PC-3 (cell line): ENCODE measurements around the gene MAPKAP1. TPM values are rescaled to one million over a fixed set of nuclear protein-coding genes. Genes with fewer than 3 reads are reported as not detected.

Source experiments
- ATAC-seq: fragments of 200-7000 bp; cut with Tn5 transposase; 2 replicates; pipeline ENCODE4 v1.9.1; 2020; ENCODE audit warnings: mild to moderate bottlenecking, moderate library complexity
- BruUV-seq: library from RNA; stranded (reverse); fragments of 400-500 nt; replicated peaks from 2 replicates; lab custom pipeline; 2021; lab: Mats Ljungman, UMichigan
- CTCF ChIA-PET: fragments of 300-600 bp; sonication (Branson Sonifier 250); formaldehyde crosslinking; loops from one replicate; lab custom pipeline; 2022; ENCODE audit warnings: antibody characterized with exemption; lab: Charles Lee
- POLR2A ChIA-PET: fragments of 300-600 bp; sonication (Branson Sonifier 250); formaldehyde crosslinking; loops from one replicate; lab custom pipeline; 2022; ENCODE audit warnings: antibody characterized with exemption; ENCODE audit not compliant: unreplicated experiment; lab: Charles Lee
- DNase-seq: peaks from one replicate; pipeline ENCODE4 v3.0.0-alpha.2; 2015
- H2AFZ ChIP-seq: fragments of 300-600 bp; sonication (generic); 2 replicates; pipeline ENCODE4 v1.6.0; 2016; ENCODE audit warnings: antibody characterized with exemption, low read length
- H3F3A ChIP-seq: fragments of 300-600 bp; sonication (generic); one replicate; pipeline ENCODE4 v1.6.0; 2017; ENCODE audit warnings: antibody characterized with exemption, low read length, control low read depth, mild to moderate bottlenecking; ENCODE audit not compliant: unreplicated experiment
- H3K27ac ChIP-seq: fragments of 300-600 bp; sonication (generic); 2 replicates; pipeline ENCODE4 v1.5.1; 2016; ENCODE audit warnings: mild to moderate bottlenecking, low read length
- H3K27me3 ChIP-seq: fragments of 300-600 bp; sonication (generic); 2 replicates; pipeline ENCODE4 v1.6.1; 2016; ENCODE audit warnings: low read length, mixed read lengths
- H3K36me3 ChIP-seq: fragments of 300-600 bp; sonication (generic); 2 replicates; pipeline ENCODE4 v1.6.1; 2016; ENCODE audit warnings: low read depth, mixed run types, low read length, mixed read lengths
- H3K4me1 ChIP-seq: fragments of 300-600 bp; sonication (generic); 2 replicates; pipeline ENCODE4 v1.5.1; 2016; ENCODE audit warnings: low read length; ENCODE audit not compliant: insufficient read depth
- H3K4me2 ChIP-seq: fragments of 300-600 bp; sonication (generic); 2 replicates; pipeline ENCODE4 v1.6.0; 2016; ENCODE audit warnings: low read length
- H3K4me3 ChIP-seq: fragments of 300-600 bp; sonication (generic); 2 replicates; pipeline ENCODE4 v1.5.1; 2016; ENCODE audit warnings: mild to moderate bottlenecking, low read length, mixed read lengths
- H3K79me2 ChIP-seq: fragments of 300-600 bp; sonication (generic); 2 replicates; pipeline ENCODE4 v1.6.1; 2017; ENCODE audit warnings: low read length, mixed read lengths
- H3K9ac ChIP-seq: fragments of 300-600 bp; sonication (generic); 2 replicates; pipeline ENCODE4 v1.6.0; 2016; ENCODE audit warnings: mild to moderate bottlenecking, low read length
- H3K9me2 ChIP-seq: fragments of 300-600 bp; sonication (generic); replicated peaks from 2 replicates; pipeline ENCODE4 v1.6.1; 2016; ENCODE audit warnings: mixed run types, low read length, mixed read lengths
- H3K9me3 ChIP-seq: fragments of 300-600 bp; sonication (generic); 2 replicates; pipeline ENCODE4 v1.6.1; 2016; ENCODE audit warnings: low read length, mixed read lengths
- H4K20me1 ChIP-seq: fragments of 300-600 bp; sonication (generic); 2 replicates; pipeline ENCODE4 v1.6.1; 2016; ENCODE audit warnings: low read length, mixed read lengths
- CTCF ChIP-seq: fragments of 300-600 bp; sonication (generic); conservative IDR thresholded peaks from 2 replicates; pipeline ENCODE4 v1.5.1; 2017; ENCODE audit warnings: antibody characterized with exemption, low read depth, mild to moderate bottlenecking, low read length
- EZH2 ChIP-seq: fragments of 300-600 bp; sonication (generic); IDR thresholded peaks from one replicate; pipeline ENCODE4 v1.6.1; 2017; ENCODE audit warnings: antibody characterized with exemption, mild to moderate bottlenecking, low read length; ENCODE audit not compliant: unreplicated experiment
- EZH2phosphoT487 ChIP-seq: fragments of 300-600 bp; sonication (generic); IDR thresholded peaks from 2 replicates; pipeline ENCODE4 v1.6.1; 2018; ENCODE audit warnings: mild to moderate bottlenecking, antibody characterized with exemption, low read length, borderline replicate concordance
- intact Hi-C: fragments of 100-400 bp; cut with micrococcal nuclease; formaldehyde crosslinking; loops from 2 replicates; pipeline ENCODE4 v1.9.0; 2023
- total RNA-seq: library from RNA; depleted of rRNA; stranded (reverse); fragments of >200 nt; gene quantifications from 2 replicates; pipeline ENCODE4 v1.2.3, GENCODE V29; 2014

MAPKAP1 gene
- total RNA-seq, 1 experiment from 2014 or later = 128 TPM

DNA sequence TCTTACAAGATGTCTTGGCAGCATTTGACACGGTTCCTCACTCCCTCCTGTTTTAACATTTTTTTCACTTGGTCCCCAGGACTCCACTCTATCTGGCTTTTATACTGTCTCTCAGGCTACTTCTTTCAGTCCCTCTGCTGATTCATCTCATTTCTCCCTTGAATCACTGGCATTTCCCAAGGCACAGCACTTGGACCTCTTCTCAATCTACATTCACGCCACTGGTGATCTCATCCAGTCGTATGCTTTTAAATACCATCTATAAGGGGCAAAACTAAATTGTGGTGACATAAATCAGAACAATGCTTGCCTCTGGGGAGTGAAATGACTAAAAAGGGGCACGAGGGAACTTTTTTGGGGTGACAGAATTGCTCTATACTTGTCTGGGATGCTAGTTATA, 47.1 kb downstream of the MAPKAP1 start:
- H3K9ac ChIP-seq = no peak overlapping the region
- BruUV-seq = no TSS peak
- POLR2A ChIA-PET = no interaction called here

GRCh38 chr9:125659201-125659840, 47.7 kb downstream of the MAPKAP1 start:
- ChIA-PET POLR2A (no interaction called here), CTCF (no interaction called here)
- no peak overlapping the region for H3K4me3 ChIP-seq
- H3K36me3 ChIP-seq = no peaks in the 10 kb centered on the region; the same call in 1 of the 2 replicates
- no peaks in the 10 kb centered on the region for H3K9me2 ChIP-seq
- peaks cover 12% of the 10 kb centered on the region; the same call in 1 of the 2 replicates for H3K4me1 ChIP-seq
- DNase-seq = no peak
- no peak overlapping the region for H2AFZ ChIP-seq
- no TSS peak for BruUV-seq
- no peak overlapping the region for H3K27ac ChIP-seq
- no peaks in the 10 kb centered on the region for H3K27me3 ChIP-seq
- H3K9ac ChIP-seq = no peak overlapping the region
- intact Hi-C loops = no loop called here
- H3K4me2 ChIP-seq = no peak overlapping the region
- TF ChIP-seq EZH2phosphoT487 (no peak), EZH2 (no peak), CTCF (no peak)
- H3K9me3 ChIP-seq = no peaks in the 10 kb centered on the region
- H3K79me2 ChIP-seq = 0 out of 2 replicates have a peak, but pooled peaks cover 4% of the 10 kb centered on the region
- no peaks in the 10 kb centered on the region for H4K20me1 ChIP-seq
- no peak for ATAC-seq
- no peaks in the 10 kb centered on the region for H3F3A ChIP-seq

More for the DNA sequence above, 47.1 kb downstream of the MAPKAP1 start:
- no peak overlapping the region for H3K27ac ChIP-seq
- TF ChIP-seq EZH2 (no peak), CTCF (no peak), EZH2phosphoT487 (no peak)
- DNase-seq (peak; percentile 1), ATAC-seq (no peak)
- no peaks in the 10 kb centered on the region for H3K9me2 ChIP-seq
- intact Hi-C loops = no loop called here
- peaks cover 12% of the 10 kb centered on the region; the same call in 1 of the 2 replicates for H3K4me1 ChIP-seq
- no peak overlapping the region for H3K4me3 ChIP-seq
- no peaks in the 10 kb centered on the region for H4K20me1 ChIP-seq
- CTCF ChIA-PET = no interaction called here
- H3K9me3 ChIP-seq = no peaks in the 10 kb centered on the region
- H2AFZ ChIP-seq = no peak overlapping the region
- H3K79me2 ChIP-seq = 0 out of 2 replicates have a peak, but pooled peaks cover 4% of the 10 kb centered on the region
- H3K27me3 ChIP-seq = no peaks in the 10 kb centered on the region
- H3F3A ChIP-seq = no peaks in the 10 kb centered on the region
- H3K36me3 ChIP-seq = no peaks in the 10 kb centered on the region; the same call in 1 of the 2 replicates
- H3K4me2 ChIP-seq = no peak overlapping the region

DNA sequence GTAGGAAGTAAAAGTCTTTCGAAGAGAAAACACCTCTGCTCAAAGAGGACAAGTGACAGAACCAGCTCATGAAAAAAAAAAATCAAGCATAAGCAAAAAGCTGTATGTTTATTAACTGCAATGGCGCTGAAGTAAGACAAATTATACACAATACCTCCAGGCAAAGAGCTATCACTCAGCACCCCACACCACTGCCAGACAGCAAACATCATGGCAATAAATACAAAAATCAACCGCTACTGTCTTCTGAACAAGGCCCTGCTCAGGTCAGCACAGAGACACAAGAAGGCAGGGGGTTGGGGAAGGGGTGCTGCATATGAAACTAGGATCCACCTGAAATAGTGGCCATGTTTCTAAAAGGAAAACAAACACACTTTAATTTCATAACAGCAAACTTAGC, 50.4 kb downstream of the MAPKAP1 start:
- ChIA-PET POLR2A (no interaction called here), CTCF (no interaction called here)
- Histone ChIP-seq H3K9ac (no peak overlapping the region), H2AFZ (no peak overlapping the region), H3K27me3 (no peaks in the 10 kb centered on the region), H3K36me3 (no peaks in the 10 kb centered on the region; the same call in 1 of the 2 replicates), H3F3A (no peaks in the 10 kb centered on the region), H3K4me3 (no peak overlapping the region), H3K9me3 (no peaks in the 10 kb centered on the region), H3K79me2 (0 out of 2 replicates have a peak, but pooled peaks cover 7% of the 10 kb centered on the region), H4K20me1 (no peaks in the 10 kb centered on the region), H3K9me2 (no peaks in the 10 kb centered on the region), H3K4me1 (no peaks in the 10 kb centered on the region), H3K27ac (no peak overlapping the region), H3K4me2 (no peak overlapping the region)
- BruUV-seq = no TSS peak
- TF ChIP-seq EZH2phosphoT487 (no peak), EZH2 (no peak), CTCF (no peak)
- intact Hi-C loops = no loop called here
- ATAC-seq (no peak), DNase-seq (no peak)
